Activated CD8-positive, alpha-beta memory T cell treated with anti-CD3 and anti-CD28 coated beads, Interleukin-2, amount 50 U/mL, for 24 hours (primary cell): ENCODE measurements around the gene FAM13A.
"Not testable (repeated sequence)": the region's sequence is repeated elsewhere in the genome, so short reads cannot be mapped to it uniquely, and the experiment has no call there.

Experiments
- DNase-seq: peaks from one replicate; pipeline ENCODE4 v3.0.0-alpha.2; 2020; ENCODE audit errors: extremely low read depth

Gene FAM13A

DNA sequence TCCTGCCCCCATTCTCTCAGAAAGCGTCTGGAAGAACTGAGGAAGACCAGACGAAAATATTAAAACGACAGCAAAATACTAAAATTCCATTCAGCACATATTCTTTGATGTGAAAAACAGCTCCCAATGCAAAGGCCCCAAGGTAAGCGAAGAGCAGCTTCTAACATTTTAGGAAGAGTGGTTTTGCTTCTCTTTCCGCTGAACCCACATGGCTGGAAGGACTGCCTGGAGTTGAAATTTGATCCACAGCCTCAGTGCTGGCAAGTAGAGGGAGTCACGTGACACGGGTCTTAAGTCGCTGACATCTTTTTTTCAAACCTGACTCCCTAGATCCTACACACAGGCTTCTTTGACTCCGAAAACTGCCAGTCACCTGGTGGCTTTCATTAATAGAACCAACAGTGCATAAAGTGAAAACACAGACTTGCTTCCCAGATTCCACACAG, at the start of gene FAM13A:
FAM13A (minus strand) TSS at position 233 of the 446 bp plus-strand sequence; CDS start at position 12, 221 bp downstream.
- no peak for DNase-seq

- no peak for DNase-seq
Measured at GRCh38 chr4:89105726-89106125, 48.7 kb upstream of the FAM13A start.

GRCh38 chr4:89101256-89102161, 44.5 kb upstream of the FAM13A start:
- DNase-seq = no peak

DNA sequence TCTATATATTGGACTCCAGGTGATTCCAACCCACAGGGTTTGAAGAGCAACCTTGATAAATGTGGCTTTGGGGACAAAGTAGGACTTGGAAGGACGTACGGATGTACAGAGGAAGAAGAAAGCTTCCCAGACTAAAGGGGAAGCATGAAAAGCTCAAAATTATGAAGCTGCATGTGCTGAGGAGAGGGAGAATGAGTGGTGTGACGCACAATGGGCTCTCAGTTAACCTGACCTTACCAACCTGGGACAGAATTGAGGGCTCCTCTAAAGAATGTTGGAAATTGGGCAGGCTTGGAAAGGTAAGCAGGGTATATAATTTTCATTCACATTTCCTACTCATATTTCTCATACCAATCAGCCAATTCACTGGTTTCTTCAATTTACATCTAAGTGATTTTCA, 43.9 kb upstream of the FAM13A start:
- no peak for DNase-seq

- DNase-seq = no peak
Measured at GRCh38 chr4:89099471-89099870, 42.5 kb upstream of the FAM13A start.

- no peak for DNase-seq
Measured at GRCh38 chr4:89099034-89099433, 42.0 kb upstream of the FAM13A start.

GRCh38 chr4:89078300-89078699, 21.3 kb upstream of the FAM13A start:
- no peak for DNase-seq

- DNase-seq = no peak
Measured at GRCh38 chr4:89077761-89078160, 20.8 kb upstream of the FAM13A start.

DNA sequence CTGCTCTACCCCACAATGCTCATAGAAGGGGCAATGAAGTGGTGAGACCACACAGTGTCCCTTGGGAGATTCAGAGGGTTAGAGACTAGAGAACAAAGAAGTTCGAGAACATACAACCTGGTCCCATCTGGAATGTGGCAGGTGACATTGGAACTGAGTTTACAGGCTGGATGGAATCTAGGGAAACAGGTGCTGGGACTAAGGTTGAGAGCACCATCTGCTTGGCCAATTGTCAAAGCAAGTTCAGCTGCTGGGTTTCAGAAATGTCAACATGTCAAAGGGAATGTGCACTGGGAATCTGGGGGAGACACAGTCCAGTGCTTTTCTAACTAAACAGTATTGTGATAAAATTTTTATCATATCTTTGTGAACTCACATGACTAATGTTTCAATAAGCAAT, 15.9 kb upstream of the FAM13A start:
- DNase-seq = no peak

- DNase-seq = no peak
Measured at GRCh38 chr4:89071311-89071710, 14.3 kb upstream of the FAM13A start.

DNA sequence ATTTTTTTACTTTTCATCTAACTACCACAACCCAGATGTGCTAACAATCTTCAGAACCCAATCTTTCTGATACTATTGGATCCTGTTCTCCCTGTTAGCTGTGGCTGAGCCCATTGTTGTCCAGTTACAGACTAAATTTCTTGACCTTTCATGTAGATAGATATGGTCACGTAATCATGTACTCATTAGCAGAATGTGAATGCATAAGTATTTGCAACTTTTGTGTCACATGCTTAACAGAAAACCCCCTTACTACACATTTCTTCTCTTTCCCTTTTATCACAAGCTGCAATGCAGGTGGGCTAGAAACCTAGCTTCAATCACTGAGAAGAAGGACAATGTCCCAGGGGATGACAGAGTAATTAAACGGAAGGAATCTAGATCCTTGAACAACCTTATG, 13.1 kb upstream of the FAM13A start:
- DNase-seq = no peak

DNA sequence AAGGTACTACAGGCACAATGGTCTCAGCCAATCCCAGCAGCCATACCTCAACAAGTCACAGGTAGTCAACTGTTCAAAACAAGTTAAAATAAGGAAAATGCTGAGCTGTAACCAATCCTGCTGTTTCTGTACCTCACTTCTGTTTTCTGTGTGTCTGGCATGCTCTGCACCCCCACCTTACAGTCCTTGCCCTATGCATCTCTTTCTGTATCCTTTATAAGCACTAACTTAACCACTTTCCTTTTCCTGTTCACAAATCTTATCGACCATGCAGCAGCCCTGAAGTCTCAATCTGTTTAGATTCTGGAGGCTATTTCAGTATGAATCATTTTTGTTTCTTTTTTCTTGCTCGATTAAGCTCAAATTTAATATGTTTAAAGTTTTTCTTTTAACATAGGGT, 12.5 kb upstream of the FAM13A start:
- no peak for DNase-seq

DNA sequence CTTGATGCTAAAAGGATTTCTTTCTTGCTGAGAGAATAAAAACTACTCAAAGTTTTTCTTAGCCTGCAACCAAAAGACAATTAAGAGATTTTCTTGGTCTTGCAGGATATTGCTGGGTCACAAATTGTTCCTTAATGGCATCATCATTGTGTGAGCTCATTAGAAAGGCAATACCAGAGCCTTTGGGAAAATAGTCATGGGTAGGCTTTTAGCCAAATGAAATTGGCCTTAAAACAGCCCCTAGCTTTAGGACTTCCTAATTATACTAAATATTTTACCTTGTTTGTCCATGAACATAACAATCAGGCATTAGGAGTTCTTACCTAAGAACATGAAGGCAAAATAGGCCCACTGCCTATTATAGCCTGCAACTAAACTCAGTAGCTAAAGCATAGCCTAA, 10.4 kb upstream of the FAM13A start:
- DNase-seq = no peak

DNA sequence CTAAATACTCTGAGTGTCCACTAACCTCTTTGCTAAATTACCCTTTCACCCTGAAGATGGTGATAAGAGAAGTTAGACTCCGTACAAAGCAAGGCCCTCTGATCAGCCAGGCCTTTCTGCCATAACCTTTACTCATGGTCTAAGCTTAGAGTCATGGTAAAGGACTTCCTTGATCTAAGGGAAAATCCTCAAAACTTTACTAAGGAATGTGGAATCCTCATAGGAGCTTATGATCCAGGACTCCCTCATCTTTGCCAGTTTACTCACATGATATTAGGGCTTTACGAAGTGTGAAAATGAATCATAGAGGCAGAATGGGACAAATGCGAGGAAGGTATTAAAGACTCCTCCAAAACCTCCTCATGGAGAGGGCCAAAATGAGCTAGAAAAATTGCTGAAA, 7.9 kb upstream of the FAM13A start:
- no peak for DNase-seq

DNA sequence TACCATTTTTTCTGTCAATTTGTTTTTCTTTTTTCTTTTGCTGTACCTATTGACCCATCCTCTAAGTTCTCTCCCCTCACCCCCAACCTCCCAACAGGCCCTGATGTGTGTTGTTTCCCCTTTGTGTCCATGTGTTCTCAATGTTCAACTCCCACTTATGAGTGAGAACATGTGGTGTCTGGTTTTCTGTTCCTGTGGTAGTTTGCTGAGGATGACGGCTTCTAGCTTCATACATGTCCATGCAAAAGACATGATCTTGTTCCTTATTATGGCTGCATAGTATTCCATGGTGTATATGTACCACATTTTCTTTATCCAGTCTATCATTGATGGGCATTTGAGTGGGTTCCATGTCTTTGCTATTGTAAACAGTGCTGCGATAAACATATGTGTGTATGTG, 859 bp upstream of the FAM13A start:
- not testable (repeated sequence) for DNase-seq

- no peak for DNase-seq
Measured at GRCh38 chr4:89056292-89056952, 563 bp downstream of the FAM13A start.

DNA sequence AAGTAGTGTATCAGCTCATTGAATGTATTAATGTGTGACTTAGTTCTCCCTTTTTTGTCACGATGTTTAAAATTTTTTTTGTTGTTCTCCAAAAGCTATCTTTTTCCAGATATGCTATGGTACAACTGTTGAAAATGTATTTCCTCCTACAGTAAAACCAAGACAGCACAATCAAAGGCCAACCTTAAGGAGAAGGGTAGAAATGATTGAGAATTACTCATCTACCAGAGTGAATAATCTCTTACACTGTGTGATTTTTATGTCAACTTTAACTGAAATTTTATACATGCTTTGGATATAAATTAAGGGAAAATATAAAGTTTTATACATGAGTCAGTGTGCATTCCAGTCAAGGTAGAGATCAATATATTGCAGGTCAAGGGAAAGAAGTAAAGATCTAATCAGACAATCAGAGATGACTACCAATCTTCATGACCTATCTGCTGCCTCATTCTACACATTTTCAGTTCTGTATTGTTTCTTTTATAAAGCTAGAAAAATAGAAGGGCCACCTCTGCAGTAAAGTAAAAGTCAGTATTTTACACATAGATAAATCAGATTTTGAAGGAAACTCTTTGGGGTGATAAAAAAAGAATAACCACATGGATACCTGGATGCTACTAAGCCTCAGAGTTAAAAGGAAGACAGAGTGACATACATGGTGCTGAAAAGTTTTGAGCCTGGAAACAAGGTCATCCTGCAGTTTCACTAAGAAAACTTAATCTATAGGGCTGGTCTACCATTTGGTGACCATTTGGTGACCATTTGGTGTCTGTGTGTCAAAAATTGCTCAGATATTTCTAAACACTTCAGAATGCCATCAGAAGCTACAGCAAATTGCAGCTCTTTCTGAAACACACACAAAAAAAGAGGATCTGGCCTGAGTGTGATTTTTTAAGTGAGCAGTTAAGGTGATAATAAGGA, 1.6 kb downstream of the FAM13A start:
- DNase-seq = no peak

- no peak for DNase-seq
Measured at GRCh38 chr4:89054627-89055026, 2.4 kb downstream of the FAM13A start.

DNA sequence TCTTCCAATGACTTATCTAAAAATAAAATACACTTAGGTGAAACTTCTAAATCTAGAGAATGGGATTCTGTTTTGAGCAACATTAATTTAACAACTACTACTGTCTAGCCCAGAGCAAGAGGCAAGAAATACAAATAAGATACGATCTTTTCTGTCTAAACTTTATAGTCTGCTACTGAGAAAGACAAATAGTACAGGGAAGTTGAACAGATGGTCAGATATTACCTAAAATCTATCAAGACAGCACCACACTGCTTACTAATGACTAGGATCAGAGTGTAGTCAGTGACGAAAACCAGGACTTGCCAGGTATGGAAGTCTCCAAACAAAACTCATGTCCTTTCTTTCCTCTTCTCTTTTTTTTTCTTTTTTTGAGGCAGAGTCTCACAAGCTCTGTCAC, 7.1 kb downstream of the FAM13A start:
- DNase-seq = no peak

DNA sequence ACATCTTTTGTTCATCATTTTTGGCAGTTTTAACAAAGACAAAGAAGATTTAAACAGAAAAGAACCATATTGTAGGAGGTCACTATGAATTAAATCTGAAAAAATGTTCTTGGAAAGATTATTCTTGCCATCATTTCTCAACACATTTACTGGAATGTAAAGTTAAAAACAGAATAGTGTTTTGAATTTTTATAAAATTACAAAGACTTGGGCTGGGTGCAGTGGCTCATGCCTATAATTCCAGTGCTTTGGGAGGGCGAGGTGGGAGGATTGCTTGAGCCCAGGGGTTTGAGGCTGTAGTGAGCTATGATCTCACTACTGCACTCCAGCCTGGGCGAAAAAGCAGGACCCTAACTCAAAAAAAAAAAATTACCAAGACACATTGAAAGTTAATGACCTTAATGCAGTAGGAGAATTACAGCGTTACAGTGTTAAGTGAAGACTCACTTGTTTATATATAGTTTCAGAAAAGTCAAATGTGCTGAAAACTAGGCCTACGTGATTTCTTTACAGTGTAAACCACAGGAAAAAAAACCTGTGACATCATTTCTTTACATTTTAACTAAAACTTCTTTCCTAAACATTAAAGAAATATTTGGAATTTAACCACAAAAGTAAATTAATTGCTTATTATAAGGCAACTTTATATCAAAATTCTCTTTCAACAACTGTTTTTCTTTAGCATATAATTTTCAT, 7.9 kb downstream of the FAM13A start:
- no peak for DNase-seq

DNA sequence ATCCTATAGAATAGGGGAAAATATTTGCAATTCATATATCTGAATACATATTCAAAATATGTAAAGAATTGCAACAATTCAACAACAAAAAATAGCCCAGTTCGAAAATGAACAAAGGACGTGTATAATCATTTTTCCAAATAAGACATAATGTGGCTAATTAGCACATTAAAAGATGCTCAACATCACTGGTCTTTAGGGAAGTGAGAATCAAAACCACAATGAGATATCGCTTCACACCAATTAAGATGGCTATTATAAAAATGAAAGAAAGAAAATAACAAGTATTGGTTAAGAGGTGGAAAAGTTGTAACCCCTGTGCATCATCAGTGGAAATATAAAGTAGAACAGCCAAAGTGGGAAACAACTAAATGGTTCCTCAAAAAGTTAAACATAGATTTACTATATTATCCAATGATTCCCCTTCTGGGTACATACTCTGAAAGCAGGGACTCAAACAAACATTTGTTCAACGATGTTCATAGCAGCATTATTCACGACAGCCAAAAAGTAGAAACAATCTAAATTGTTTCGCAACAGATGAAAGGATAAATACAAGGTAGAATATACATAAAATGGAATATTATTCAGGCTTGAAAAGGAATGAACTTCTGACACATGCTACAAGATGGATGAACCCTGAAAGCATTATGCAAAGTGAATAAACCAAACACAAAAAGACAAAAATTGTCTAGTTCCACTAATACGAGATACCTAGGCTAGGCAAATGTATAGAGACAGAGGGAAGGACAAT, 12.7 kb downstream of the FAM13A start:
- DNase-seq = no peak
